ENCODE results near the gene AGT. TPM values are rescaled to one million over a fixed set of nuclear protein-coding genes. Genes with fewer than 3 reads are reported as not detected.

AGT gene
- 1 to 10 TPM in 2 of 5 donors, under 1 TPM in 3; 0.40 to 5.8 (median 0.76) TPM for polyA plus RNA-seq (ENCODE audit: insufficient read depth in 1 of 5, insufficient read length in 5 of 5, low replicate concordance in 1 of 5)
- long read RNA-seq, donor 1: 0 reads
- long read RNA-seq, donor 2: 0 reads
- long read RNA-seq, donor 3: 0 reads
- long read RNA-seq, donor 4: 0 reads
- long read RNA-seq, donor 5, transcript AGT-201 (5 exons, 2,291 nt): major isoform, 5 of 11 reads
- long read RNA-seq, donor 5, partial matches to known transcripts: 6 of 11 reads
- long read RNA-seq, donor 5, other reads (novel, unspliced or antisense): 0 of 11 reads
- long read RNA-seq, donor 6, partial matches to known transcripts: 0 of 1 reads
- long read RNA-seq, donor 6, other reads (novel, unspliced or antisense): 0 of 1 reads
- long read RNA-seq, donor 7: 0 reads
- long read RNA-seq, donor 8: 0 reads

DNA sequence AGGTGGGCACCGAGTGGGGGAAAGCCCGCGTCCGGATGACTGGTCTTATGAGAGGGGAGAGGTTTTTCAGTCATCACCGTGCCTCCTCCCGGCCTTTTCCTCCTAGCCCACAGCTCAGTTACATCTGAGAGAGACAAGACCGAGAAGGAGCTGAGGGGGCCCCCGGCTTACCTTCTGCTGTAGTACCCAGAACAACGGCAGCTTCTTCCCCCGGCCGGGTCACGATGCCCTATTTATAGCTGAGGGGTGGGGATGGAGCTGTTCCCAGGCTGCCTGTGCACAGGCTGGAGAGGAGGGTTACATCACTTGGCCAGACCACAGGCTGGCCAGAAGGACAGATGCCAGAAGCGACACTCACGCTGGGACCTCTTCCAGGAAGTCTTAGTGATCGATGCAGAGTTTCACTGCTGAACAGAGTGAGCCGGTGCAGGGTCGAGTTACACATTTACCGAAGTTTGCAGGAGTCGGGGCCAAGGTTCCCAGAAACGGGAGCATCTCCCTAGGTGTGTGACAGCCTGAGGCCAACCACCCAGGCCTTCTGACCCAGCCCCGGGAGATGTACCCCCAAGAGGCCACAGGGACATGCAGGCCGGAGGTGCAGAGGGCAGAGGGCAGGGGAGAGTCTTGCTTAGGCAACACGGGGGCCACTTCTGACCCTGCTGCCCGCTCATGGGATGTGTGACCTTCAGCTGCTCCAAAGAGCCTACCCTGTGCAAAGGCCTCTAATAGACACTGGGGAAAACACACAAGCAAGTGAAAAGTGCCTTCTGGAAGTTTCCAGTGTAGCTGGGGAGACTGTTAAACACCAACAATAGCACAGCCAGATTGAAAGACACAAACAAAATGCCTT is at the start of gene AGT:
Gene AGT, minus strand, starts transcription at position 208 of the 850 bp plus-strand sequence. CDS start 3,299 bp downstream, outside the sequence.
- DNase-seq: peak; percentile 82 to 86

DNA sequence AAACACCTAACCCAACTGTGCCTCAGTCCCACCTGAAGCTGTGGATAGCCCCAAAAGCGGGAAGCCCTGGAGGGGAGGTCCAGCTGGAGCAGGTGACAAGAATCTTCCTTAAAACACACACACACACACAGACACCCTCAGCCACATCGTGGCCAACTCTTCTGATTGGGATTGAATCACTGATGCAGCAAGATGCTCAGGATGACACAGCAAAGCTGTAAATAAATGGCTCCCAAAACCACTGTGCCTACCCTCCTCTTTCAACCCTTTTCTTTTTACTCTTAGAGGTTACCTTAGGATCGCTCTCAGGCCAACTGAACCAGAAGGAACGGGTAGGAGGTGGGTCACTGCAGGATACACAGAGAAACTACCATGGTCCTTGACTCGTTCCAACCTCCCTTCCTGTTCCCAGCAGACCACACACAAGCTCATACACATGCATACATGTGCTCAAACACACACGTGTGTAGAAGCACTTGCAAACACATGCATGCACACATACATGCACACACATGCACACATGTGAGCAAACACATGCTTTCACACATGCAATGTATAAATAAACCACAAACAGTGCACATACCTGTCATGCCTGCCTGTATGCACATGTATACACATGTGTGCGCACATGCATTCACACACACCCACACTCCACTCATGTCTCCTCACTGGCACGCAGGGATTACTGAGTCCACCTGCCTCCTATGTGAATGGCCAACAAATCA is 47.7 kb upstream of the AGT start:
- DNase-seq: no peak

DNA sequence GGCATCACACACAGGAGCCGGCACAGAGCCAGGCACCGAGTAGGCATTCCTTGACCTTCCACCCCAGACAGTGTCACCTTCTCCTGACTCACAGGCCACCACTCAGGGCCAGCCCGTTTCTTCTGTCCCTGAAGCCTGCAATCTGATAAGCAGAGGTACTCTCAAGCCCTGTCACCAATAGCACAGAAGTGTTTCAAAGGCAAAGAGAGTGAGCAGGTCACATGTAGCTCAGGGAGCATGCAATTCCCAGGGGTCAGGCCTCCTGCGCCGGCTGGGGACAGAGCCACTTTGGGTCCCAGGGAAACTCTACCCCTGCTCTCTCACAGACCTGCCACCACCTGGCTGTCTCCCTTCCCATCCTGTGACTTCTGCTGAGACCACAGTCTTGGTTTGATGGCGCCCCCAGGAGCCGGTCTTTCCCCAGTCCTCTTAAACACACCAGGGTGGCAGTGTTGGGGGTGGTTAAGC is 46.5 kb upstream of the AGT start:
- no peak for DNase-seq

DNA sequence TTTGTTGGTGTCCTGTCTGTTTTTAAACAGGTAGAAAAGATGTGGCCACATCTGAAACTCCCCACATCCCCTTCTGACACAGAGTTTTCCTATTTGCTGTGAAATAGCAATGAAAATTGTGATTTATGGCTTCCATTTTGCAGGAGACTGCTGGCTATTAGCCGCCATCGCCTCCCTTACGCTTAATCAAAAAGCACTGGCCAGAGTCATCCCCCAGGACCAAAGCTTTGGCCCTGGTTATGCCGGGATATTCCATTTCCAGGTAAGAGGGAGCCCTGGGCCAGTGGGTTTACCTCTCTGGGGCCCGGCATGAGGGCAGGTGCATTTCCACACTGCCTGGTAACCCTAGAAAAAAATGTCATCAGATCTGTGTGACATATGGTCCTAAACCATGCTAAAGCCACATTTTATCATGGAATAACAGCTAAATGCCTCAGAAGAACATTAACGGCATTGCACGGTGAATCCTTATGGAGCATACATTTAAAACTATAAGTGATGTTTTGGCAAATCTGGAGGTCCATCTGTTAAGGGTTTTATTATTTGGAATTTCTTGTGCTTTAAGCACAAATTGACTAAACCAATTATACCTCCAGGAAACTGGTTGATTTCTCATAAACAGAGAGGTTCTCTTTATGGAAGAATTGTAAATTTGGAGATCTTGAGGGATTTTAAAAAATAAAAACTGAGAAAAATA is 45.6 kb upstream of the AGT start:
- no peak for DNase-seq

- DNase-seq: no peak
Observed at GRCh38 chr1:230758709-230759368, 44.9 kb upstream of the AGT start.

GRCh38 chr1:230757856-230758708 is 44.2 kb upstream of the AGT start:
- DNase-seq: no peak

DNA sequence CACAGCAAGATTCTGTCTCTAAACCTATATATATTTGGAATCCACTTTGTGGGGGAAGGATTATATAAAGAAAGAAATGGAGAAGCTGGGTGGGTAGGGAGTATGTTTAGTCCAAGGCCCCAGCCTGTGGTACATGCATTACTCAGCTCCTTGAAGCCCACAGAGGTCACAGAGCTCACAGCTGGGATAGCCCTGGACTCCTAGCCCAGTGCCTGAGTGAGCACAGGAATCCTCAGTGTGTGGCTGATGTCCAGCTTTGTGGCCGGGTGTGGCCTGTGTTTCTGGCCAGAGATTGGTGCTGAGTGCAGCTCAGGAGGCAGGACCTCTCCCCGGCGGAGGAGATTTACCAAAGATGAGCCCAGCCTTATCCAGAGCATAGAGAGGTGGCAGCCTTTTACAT is 40.9 kb upstream of the AGT start:
- no peak for DNase-seq

DNA sequence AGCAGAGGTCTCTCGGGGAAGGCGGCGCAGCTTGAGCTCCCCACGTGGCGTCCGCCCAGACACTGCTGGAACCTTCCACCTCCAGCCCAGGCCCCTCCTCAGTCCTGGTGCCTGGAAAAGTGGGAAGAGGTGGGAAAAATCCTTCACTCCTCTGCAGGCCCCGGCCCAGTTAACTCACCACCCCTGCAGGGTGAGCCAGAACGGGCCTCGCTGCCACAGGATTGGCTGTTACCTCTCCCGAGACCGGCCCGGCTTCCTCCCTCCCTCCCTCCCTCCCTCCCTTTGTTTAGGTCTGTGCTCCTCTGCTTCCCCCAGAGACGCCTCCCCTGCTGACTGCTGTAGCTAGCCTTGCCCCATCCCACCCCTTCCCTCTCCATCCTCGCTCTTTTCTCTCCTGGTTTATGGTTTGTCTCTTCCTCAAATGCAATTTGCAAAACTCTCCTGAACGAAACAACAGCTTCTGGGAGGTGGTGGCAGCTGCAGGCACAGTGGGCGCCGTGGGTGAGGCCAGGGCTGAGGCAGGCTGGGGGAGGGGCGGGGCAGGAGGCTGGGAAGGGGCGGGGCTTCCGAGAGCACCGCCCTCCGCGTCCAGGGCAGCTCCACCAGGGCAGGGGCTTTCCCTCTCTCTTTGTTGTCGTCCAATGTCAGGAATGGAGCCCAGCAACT is 39.8 kb upstream of the AGT start:
- DNase-seq: no peak

DNA sequence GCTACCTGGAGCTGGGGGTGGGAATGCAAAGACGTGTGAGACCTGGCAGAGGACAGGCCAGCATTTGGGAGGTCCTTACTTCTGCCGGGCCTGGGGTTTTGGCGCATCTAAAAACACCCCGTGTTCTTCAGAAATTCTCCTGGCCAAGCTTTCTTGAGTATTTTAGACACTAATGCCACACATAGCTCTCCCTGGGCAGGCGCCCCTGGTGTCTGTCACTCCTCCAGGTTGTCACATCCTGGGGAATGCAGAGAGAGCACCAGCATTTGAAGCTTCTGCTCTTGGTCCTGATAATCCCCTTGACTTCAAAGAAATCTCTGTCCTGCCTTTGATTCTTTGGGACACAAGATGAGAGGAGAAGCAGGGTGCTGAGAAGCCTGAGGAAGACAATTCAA is 39.3 kb upstream of the AGT start:
- no peak for DNase-seq

DNA sequence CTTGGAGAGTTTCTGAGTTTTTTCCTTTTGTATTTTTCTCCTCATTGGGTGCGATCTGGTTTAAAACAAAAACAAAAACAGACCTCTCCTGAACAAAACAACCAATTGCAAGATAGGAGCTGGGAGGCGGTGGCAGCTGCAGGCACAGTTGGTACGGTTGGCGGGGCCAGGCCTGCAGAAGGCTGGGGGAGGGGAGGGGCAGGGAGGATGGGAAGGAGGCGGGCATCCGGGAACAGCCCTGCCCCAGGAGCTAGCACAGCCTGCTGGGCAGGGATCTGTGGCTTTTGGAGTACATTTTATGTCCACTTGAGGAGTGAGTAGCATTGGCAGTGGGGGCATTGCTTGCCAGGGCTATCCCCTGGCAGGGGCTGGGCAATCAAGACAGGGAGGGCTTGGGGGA is 38.5 kb upstream of the AGT start:
- DNase-seq: no peak

- no peak for DNase-seq
Observed at GRCh38 chr1:230750986-230751625, 37.2 kb upstream of the AGT start.

- no peak for DNase-seq
Observed at GRCh38 chr1:230750576-230750975, 36.7 kb upstream of the AGT start.

DNA sequence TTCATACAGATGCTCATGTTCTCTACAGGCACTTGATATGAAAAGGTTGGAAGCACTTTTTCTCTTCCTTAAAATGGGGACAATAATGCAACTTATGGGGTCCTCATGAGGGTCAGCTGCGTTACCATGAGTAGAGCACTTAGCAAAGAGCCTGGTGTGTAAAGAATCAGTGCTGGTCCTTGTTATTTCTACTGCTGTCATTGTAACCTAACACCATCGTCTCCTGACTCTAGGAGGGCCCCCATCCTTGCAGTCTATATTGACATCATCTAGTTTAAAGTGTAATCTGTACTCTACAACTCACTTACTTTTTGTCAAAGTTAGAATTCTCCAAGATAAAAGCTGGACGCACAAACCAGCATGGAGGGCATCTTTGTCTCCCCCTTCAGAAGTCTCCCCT is 35.7 kb upstream of the AGT start:
- no peak for DNase-seq

DNA sequence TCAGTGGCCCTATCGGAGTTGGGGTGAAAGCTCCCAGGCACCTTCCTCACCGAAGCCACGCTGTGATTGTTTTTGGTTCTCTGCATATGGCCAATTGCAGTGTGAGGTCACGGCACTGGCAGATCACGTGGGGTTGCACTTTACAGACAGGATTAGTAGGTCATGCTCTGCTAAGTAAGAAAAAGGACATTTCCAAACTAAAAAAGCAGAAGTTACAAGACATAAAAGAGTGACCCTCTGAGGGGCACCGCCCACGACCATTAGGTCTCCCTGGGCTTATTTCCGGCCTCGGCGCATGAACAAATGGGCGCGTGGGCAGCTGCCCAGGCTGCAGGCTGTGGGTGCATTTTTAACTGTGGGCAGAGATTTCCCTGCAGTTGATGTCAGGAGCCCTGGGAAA is 35.2 kb upstream of the AGT start:
- no peak for DNase-seq

DNA sequence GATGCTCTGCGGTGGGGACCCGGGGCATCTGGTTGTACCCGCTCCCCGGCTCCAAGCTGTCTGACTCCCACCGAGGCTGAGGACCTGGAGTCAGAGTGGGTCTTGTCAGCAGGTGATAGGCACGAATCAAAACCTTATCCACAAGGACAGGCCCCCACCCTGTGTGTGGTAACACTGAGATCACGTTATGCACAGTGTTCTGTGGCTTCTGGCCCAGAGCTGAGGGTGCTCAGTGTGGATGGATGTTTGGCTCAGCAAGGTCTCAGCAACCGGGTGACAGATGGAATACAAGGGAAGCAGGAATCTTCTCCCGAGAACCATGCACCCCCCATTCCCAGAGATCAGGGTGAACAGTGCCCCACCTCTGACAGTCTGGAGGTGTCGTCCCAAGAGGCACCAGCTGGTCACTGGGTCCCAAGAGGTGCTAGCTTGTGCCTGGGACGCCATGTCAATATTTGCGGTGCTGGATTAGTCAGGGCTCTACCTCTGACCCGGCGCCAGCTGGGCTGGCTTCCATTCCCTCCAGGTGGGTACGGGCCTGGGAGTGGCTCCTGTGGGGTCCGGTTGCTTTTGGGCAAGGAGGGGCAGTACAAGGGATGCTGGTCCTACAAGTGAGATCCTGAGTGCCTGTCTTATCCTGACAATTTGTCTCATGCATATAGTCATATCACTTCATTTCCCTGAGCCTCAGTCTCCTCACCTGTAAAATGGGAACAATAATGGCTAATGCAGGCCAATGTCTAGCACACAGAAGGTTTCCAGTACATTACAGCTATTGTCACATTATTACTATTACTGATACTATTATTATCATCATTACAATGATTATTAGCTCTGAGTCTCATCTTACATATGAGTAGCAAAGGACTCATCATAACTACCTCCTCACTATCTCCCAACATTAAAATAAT is 34.2 kb upstream of the AGT start:
- DNase-seq: no peak

- no peak for DNase-seq
Observed at GRCh38 chr1:230747127-230747730, 33.3 kb upstream of the AGT start, which contains the start of gene CAPN9. TSS of gene CAPN9 (plus strand) at chr1:230747388. CDS start at chr1:230747497, 109 bp downstream.

- no peak for DNase-seq
Observed at GRCh38 chr1:230746617-230747016, 32.7 kb upstream of the AGT start.

Data from right lung (tissue), 10 donors.